ENCODE results near the gene FSTL5.
"Not testable (repeated sequence)": the region's sequence is repeated elsewhere in the genome, so short reads cannot be mapped to it uniquely, and the experiment has no call there.

FSTL5 gene

GRCh38 chr4:161828061-161828460, 335.7 kb downstream of the FSTL5 start:
- DNase-seq = peak; percentile 14

GRCh38 chr4:161827013-161827412, 336.8 kb downstream of the FSTL5 start:
- DNase-seq = no peak

GRCh38 chr4:161823450-161823849, 340.4 kb downstream of the FSTL5 start:
- no peak for DNase-seq

- DNase-seq = no peak
Observed at GRCh38 chr4:161822174-161822573, 341.6 kb downstream of the FSTL5 start.

- DNase-seq = no peak
Observed at GRCh38 chr4:161817914-161818313, 345.9 kb downstream of the FSTL5 start.

GRCh38 chr4:161816958-161817357, 346.8 kb downstream of the FSTL5 start:
- peak; percentile 45 for DNase-seq

GRCh38 chr4:161815841-161816240, 348.0 kb downstream of the FSTL5 start:
- no peak for DNase-seq

- DNase-seq = no peak
Observed at GRCh38 chr4:161813889-161814288, 349.9 kb downstream of the FSTL5 start.

- no peak for DNase-seq
Observed at GRCh38 chr4:161813389-161813788, 350.4 kb downstream of the FSTL5 start.

GRCh38 chr4:161803171-161803570, 360.6 kb downstream of the FSTL5 start:
- no peak for DNase-seq

- DNase-seq = peak; percentile 56
Observed at GRCh38 chr4:161799710-161800109, 364.1 kb downstream of the FSTL5 start.

GRCh38 chr4:161792991-161793390, 370.8 kb downstream of the FSTL5 start:
- no peak for DNase-seq

- no peak for DNase-seq
Observed at GRCh38 chr4:161791796-161792556, 371.8 kb downstream of the FSTL5 start.

GRCh38 chr4:161767116-161767515, 396.7 kb downstream of the FSTL5 start:
- DNase-seq = peak; percentile 64

GRCh38 chr4:161762796-161763195, 401.0 kb downstream of the FSTL5 start:
- peak; percentile 58 for DNase-seq

- no peak for DNase-seq
Observed at GRCh38 chr4:161760008-161760407, 403.8 kb downstream of the FSTL5 start.

GRCh38 chr4:161758412-161758811, 405.4 kb downstream of the FSTL5 start:
- not testable (repeated sequence) for DNase-seq

- no peak for DNase-seq
Observed at GRCh38 chr4:161728929-161729328, 434.9 kb downstream of the FSTL5 start.

- no peak for DNase-seq
Observed at GRCh38 chr4:161721947-161722346, 441.9 kb downstream of the FSTL5 start.

- DNase-seq = no peak
Observed at GRCh38 chr4:161717084-161717483, 446.7 kb downstream of the FSTL5 start.

GRCh38 chr4:161714931-161715330, 448.9 kb downstream of the FSTL5 start:
- DNase-seq = no peak

GRCh38 chr4:161714022-161714751, 449.6 kb downstream of the FSTL5 start:
- peak; percentile 84 for DNase-seq

GRCh38 chr4:161704653-161705052, 459.1 kb downstream of the FSTL5 start:
- no peak for DNase-seq

GRCh38 chr4:161704040-161704439, 459.8 kb downstream of the FSTL5 start:
- no peak for DNase-seq
